Choroid plexus epithelial cell (primary cell): ENCODE results near the gene VAV2.

Source experiments
- DNase-seq: peaks from one replicate; pipeline ENCODE4 v3.0.0-alpha.2; 2010; ENCODE audit warnings: low read depth
- H3K4me3 ChIP-seq: 2 replicates; pipeline ENCODE4 v1.5.1; 2011; ENCODE audit warnings: low read depth, mild to moderate bottlenecking, control low read depth, low read length, moderate library complexity
- CTCF ChIP-seq: conservative IDR thresholded peaks from 2 replicates; pipeline ENCODE4 v1.5.1; 2011; ENCODE audit warnings: low read depth, mild to moderate bottlenecking, control low read depth, inconsistent platforms, low read length, moderate library complexity

VAV2 gene

GRCh38 chr9:133949486-133950061 is 42.5 kb downstream of the VAV2 start:
- no peak for DNase-seq
- no peak overlapping the region for H3K4me3 ChIP-seq
- no peak for TF ChIP-seq CTCF

GRCh38 chr9:133948561-133949485 is 43.3 kb downstream of the VAV2 start:
- H3K4me3 ChIP-seq: no peak overlapping the region
- no peak for DNase-seq
- no peak for TF ChIP-seq CTCF

GRCh38 chr9:133948131-133948530 is 44.0 kb downstream of the VAV2 start:
- DNase-seq: no peak
- no peak overlapping the region for H3K4me3 ChIP-seq
- TF ChIP-seq CTCF: no peak

- TF ChIP-seq CTCF: no peak
- no peak overlapping the region for H3K4me3 ChIP-seq
- DNase-seq: no peak
These were observed 45.2 kb downstream of the VAV2 start for GRCh38 chr9:133946840-133947486.

GRCh38 chr9:133945977-133946753 is 46.0 kb downstream of the VAV2 start:
- no peak overlapping the region for H3K4me3 ChIP-seq
- DNase-seq: no peak
- TF ChIP-seq CTCF: no peak

- TF ChIP-seq CTCF: no peak
- no peak for DNase-seq
These were observed 46.7 kb downstream of the VAV2 start for GRCh38 chr9:133945314-133945975.

More at GRCh38 chr9:133945314-133945975, 46.7 kb downstream of the VAV2 start:
- no peak overlapping the region for H3K4me3 ChIP-seq
